Osteocyte (in vitro differentiated cells): ENCODE measurements around the gene PRODH. TPM values are rescaled to one million over a fixed set of nuclear protein-coding genes. Genes with fewer than 3 reads are reported as not detected.
A peak's percentile ranks its signal among the peaks of the same experiment; 100 is the strongest.
"Not testable (repeated sequence)": the region's sequence is repeated elsewhere in the genome, so short reads cannot be mapped to it uniquely, and the experiment has no call there.

Experiments
- DNase-seq: peaks from one replicate; pipeline ENCODE4 v3.0.0; 2021; ENCODE audit warnings: mixed read lengths; ENCODE audit not compliant: unreplicated experiment; ENCODE audit errors: extremely low spot score
- H3K27ac Mint-ChIP-seq: one replicate; pipeline ENCODE4 v1.8.0; 2021; ENCODE audit warnings: mild to moderate bottlenecking, mixed read lengths; ENCODE audit not compliant: unreplicated experiment
- H3K27me3 Mint-ChIP-seq: one replicate; pipeline ENCODE4 v1.8.0; 2021; ENCODE audit warnings: mixed read lengths; ENCODE audit not compliant: unreplicated experiment
- H3K36me3 Mint-ChIP-seq: one replicate; pipeline ENCODE4 v1.8.0; 2021; ENCODE audit warnings: mixed read lengths; ENCODE audit not compliant: unreplicated experiment
- H3K4me1 Mint-ChIP-seq: one replicate; pipeline ENCODE4 v1.8.0; 2021; ENCODE audit warnings: mixed read lengths; ENCODE audit not compliant: unreplicated experiment
- H3K4me3 Mint-ChIP-seq: one replicate; pipeline ENCODE4 v1.8.0; 2021; ENCODE audit warnings: mild to moderate bottlenecking, moderate library complexity, mixed read lengths; ENCODE audit not compliant: unreplicated experiment
- H3K9me3 Mint-ChIP-seq: one replicate; pipeline ENCODE4 v1.8.0; 2021; ENCODE audit warnings: mixed read lengths; ENCODE audit not compliant: unreplicated experiment
- CTCF ChIP-seq: fragments of 200-600 bp; sonication (generic); IDR thresholded peaks from 2 replicates; pipeline ENCODE4 v1.5.0; 2021; ENCODE audit warnings: antibody characterized with exemption, mild to moderate bottlenecking, moderate library complexity
- total RNA-seq: library from RNA; stranded (reverse); gene quantifications from 2 replicates; pipeline ENCODE4 v1.2.1, GENCODE V29; 2021

Gene PRODH
- total RNA-seq, 1 donor from 2014 or later = 12.0 TPM

- Mint-ChIP-seq H3K36me3 (no peaks in the 10 kb centered on the region), H3K9me3 (no peaks in the 10 kb centered on the region), H3K27ac (no peak overlapping the region), H3K27me3 (no peaks in the 10 kb centered on the region), H3K4me1 (no peaks in the 10 kb centered on the region), H3K4me3 (no peak overlapping the region)
- TF ChIP-seq CTCF = no peak
- no peak for DNase-seq
These were observed 10.6 kb downstream of the PRODH start for GRCh38 chr22:18925368-18926064.

GRCh38 chr22:18920257-18920902 lies 15.7 kb downstream of the PRODH start:
- H3K4me1 Mint-ChIP-seq, H3K27me3 Mint-ChIP-seq, H3K27ac Mint-ChIP-seq, H3K36me3 Mint-ChIP-seq, DNase-seq, H3K4me3 Mint-ChIP-seq, H3K9me3 Mint-ChIP-seq: not testable (repeated sequence)

GRCh38 chr22:18917818-18918217 lies 18.3 kb downstream of the PRODH start:
- H3K4me3 Mint-ChIP-seq, H3K4me1 Mint-ChIP-seq, H3K27ac Mint-ChIP-seq, DNase-seq, H3K9me3 Mint-ChIP-seq, H3K36me3 Mint-ChIP-seq, H3K27me3 Mint-ChIP-seq: not testable (repeated sequence)

GRCh38 chr22:18915550-18915949 lies 20.5 kb downstream of the PRODH start:
- not testable (repeated sequence) for H3K27ac Mint-ChIP-seq, H3K36me3 Mint-ChIP-seq, H3K27me3 Mint-ChIP-seq, H3K4me1 Mint-ChIP-seq, DNase-seq, H3K4me3 Mint-ChIP-seq, H3K9me3 Mint-ChIP-seq

GRCh38 chr22:18914558-18914957 lies 21.5 kb downstream of the PRODH start:
- H3K4me1 Mint-ChIP-seq, H3K4me3 Mint-ChIP-seq, H3K27me3 Mint-ChIP-seq: not testable (repeated sequence)

GRCh38 chr22:18912264-18912946 lies 23.7 kb downstream of the PRODH start:
- not testable (repeated sequence) for DNase-seq, H3K27me3 Mint-ChIP-seq, H3K36me3 Mint-ChIP-seq, H3K9me3 Mint-ChIP-seq, H3K27ac Mint-ChIP-seq, H3K4me3 Mint-ChIP-seq, H3K4me1 Mint-ChIP-seq

More at GRCh38 chr22:18914558-18914957, 21.5 kb downstream of the PRODH start:
- not testable (repeated sequence) for DNase-seq, H3K36me3 Mint-ChIP-seq, H3K9me3 Mint-ChIP-seq, H3K27ac Mint-ChIP-seq

GRCh38 chr22:18911535-18911934 lies 24.6 kb downstream of the PRODH start:
- H3K4me1 Mint-ChIP-seq, DNase-seq, H3K4me3 Mint-ChIP-seq, H3K27ac Mint-ChIP-seq, H3K27me3 Mint-ChIP-seq, H3K9me3 Mint-ChIP-seq, H3K36me3 Mint-ChIP-seq: not testable (repeated sequence)

- peaks cover 1% of the 10 kb centered on the region for H3K4me1 Mint-ChIP-seq
- H3K36me3 Mint-ChIP-seq = no peaks in the 10 kb centered on the region
- no peaks in the 10 kb centered on the region for H3K9me3 Mint-ChIP-seq
- no peak overlapping the region for H3K4me3 Mint-ChIP-seq
- no peaks in the 10 kb centered on the region for H3K27me3 Mint-ChIP-seq
- DNase-seq = peak; percentile 66
- no peak for TF ChIP-seq CTCF
- H3K27ac Mint-ChIP-seq = no peak overlapping the region
These were observed 26.5 kb downstream of the PRODH start for GRCh38 chr22:18909556-18909955.
